Esophagus muscularis mucosa (tissue), 3 donors: ENCODE measurements around the gene LCOR.
"Not testable (repeated sequence)": the region's sequence is repeated elsewhere in the genome, so short reads cannot be mapped to it uniquely, and the experiment has no call there.

Experiments used
- CTCF ChIP-seq, 3 experiments: fragments of 200-600 bp in 2 of 3; fragments of 450-650 bp in 1 of 3; sonication (generic) in 2 of 3; IDR thresholded peaks; one replicate each; pipeline ENCODE4 v1.5.1; 2017 to 2019; ENCODE audit warnings: antibody characterized with exemption in 3 of 3, mild to moderate bottlenecking in 2 of 3, moderate library complexity in 1 of 3
- POLR2A ChIP-seq: fragments of 450-650 bp; IDR thresholded peaks from one replicate; pipeline ENCODE4 v1.6.1; 2017; ENCODE audit warnings: antibody characterized with exemption, moderate library complexity, mild to moderate bottlenecking, low read depth
- POLR2AphosphoS5 ChIP-seq, 2 donors: sonication (generic); formaldehyde crosslinking; IDR thresholded peaks; one replicate each; pipeline ENCODE4 v1.6.1; 2017; ENCODE audit warnings: antibody characterized with exemption in 2 of 2

- not testable (repeated sequence) for TF ChIP-seq CTCF (IDR thresholded peaks at IDR 0.05); POLR2A; POLR2AphosphoS5 (IDR thresholded peaks at IDR 0.05)
These were observed 111.1 kb downstream of the LCOR start for GRCh38 chr10:96943161-96943560.
